Thyroid gland (tissue), 4 donors: Measurements from ENCODE around the gene NTN1.

Experiments used
- POLR2A ChIP-seq, 2 donors: fragments of 450-650 bp; IDR thresholded peaks; one replicate each; pipeline ENCODE4 v1.6.1; 2017; ENCODE audit warnings: antibody characterized with exemption in 2 of 2, mild to moderate bottlenecking in 2 of 2, moderate library complexity in 1 of 2
- TF ChIP-seq, protein P1 (sequence below), 6 experiments: fragments of 200-600 bp in 3 of 6; fragments of 450-650 bp in 3 of 6; sonication (generic) in 3 of 6; IDR thresholded peaks; one replicate each; pipeline ENCODE4 v1.5.1; 2016 to 2019; ENCODE audit warnings: antibody characterized with exemption in 6 of 6, mild to moderate bottlenecking in 2 of 6, inconsistent platforms in 1 of 6, moderate library complexity in 1 of 6

- TF ChIP-seq POLR2A (IDR thresholded peaks at IDR 0.05): no peak
- TF ChIP-seq, protein P1, sequence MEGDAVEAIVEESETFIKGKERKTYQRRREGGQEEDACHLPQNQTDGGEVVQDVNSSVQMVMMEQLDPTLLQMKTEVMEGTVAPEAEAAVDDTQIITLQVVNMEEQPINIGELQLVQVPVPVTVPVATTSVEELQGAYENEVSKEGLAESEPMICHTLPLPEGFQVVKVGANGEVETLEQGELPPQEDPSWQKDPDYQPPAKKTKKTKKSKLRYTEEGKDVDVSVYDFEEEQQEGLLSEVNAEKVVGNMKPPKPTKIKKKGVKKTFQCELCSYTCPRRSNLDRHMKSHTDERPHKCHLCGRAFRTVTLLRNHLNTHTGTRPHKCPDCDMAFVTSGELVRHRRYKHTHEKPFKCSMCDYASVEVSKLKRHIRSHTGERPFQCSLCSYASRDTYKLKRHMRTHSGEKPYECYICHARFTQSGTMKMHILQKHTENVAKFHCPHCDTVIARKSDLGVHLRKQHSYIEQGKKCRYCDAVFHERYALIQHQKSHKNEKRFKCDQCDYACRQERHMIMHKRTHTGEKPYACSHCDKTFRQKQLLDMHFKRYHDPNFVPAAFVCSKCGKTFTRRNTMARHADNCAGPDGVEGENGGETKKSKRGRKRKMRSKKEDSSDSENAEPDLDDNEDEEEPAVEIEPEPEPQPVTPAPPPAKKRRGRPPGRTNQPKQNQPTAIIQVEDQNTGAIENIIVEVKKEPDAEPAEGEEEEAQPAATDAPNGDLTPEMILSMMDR (IDR thresholded peaks at IDR 0.05): no peak
Observed at GRCh38 chr17:9270921-9271320, 249.6 kb downstream of the NTN1 start.
